ENCODE measurements around the gene DNASE1.

The DNASE1 gene

DNA sequence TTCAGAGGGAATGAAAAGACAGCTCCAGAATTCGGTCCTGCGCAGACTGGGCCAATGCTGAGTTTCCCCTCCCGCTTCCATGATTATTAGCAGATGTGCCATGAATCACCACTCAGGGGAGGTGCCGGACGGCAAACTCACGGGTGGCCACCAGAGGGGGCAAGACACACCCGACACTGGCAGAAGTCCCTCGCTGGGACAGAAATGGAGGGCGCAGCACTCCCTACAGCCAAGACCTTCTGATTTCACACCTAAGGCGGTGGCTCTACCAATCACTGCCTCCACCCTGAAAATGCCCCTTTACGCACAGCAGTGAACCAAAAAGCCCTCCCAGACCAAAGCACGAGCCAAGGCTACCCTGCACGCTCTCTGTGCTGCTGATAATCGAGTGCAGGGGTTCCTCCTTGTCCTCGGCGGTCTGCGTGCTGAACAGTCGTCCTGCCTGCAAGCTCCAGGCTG, 36.0 kb downstream of the DNASE1 start:
- TF ChIP-seq MYC (IDR thresholded peaks at IDR 0.05; ENCODE audit: low read depth, low read length) (0 out of 2 replicates have a peak, but pooled peaks have one; percentile 6), POLR2A (IDR thresholded peaks at IDR 0.05; ENCODE audit: extremely low read depth, insufficient read length) (no peak)
- TF ChIP-seq, protein P1, sequence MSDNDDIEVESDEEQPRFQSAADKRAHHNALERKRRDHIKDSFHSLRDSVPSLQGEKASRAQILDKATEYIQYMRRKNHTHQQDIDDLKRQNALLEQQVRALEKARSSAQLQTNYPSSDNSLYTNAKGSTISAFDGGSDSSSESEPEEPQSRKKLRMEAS (IDR thresholded peaks at IDR 0.05; ENCODE audit: low read depth, low read length): 0 out of 2 replicates have a peak, but pooled peaks have one; percentile 28
- TF ChIP-seq, protein P2, sequence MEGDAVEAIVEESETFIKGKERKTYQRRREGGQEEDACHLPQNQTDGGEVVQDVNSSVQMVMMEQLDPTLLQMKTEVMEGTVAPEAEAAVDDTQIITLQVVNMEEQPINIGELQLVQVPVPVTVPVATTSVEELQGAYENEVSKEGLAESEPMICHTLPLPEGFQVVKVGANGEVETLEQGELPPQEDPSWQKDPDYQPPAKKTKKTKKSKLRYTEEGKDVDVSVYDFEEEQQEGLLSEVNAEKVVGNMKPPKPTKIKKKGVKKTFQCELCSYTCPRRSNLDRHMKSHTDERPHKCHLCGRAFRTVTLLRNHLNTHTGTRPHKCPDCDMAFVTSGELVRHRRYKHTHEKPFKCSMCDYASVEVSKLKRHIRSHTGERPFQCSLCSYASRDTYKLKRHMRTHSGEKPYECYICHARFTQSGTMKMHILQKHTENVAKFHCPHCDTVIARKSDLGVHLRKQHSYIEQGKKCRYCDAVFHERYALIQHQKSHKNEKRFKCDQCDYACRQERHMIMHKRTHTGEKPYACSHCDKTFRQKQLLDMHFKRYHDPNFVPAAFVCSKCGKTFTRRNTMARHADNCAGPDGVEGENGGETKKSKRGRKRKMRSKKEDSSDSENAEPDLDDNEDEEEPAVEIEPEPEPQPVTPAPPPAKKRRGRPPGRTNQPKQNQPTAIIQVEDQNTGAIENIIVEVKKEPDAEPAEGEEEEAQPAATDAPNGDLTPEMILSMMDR (IDR thresholded peaks at IDR 0.05; ENCODE audit: low read depth, low read length): peak; percentile 72
- H3K4me3 ChIP-seq (ENCODE audit: low read depth, low read length): no peak overlapping the region
- DNase-seq (ENCODE audit: low read depth): peak; percentile 83

DNA sequence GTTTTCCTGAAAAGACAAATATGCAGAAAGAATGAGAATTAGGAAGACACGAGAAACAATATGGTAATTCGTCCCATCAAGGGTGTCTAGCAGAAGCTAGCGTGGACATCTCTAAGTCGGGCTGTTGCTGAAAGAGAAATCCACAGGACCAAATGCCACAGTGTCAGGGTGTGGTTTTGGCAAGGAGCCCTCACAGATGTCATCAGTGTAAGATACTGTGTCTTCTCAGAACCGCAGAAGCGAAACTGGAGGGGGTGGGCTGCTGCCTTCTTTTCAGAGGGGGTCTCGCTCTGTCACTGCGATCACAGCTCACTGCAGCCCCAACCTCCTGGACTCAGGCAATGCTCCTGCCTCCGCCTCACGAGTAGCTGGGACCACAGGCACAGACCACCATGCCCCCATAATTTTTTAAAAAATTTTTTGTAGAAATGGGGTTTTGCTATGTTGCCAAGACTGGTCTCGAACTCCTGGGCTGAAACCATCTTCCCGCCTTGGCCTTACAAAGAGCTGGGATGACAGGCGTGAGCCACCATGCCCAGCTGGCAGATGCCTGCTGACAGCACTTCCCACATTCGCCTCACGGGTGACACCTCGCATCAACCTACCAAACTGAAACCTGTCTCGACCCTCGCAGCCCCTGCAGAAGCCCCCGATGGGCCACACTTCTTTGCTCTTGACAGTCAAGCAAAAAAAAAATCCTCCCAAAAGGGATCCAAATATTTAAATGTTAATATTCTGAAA, 36.7 kb downstream of the DNASE1 start:
- H3K4me3 ChIP-seq (ENCODE audit: low read depth, low read length): no peak overlapping the region
- DNase-seq (ENCODE audit: low read depth): no peak

DNA sequence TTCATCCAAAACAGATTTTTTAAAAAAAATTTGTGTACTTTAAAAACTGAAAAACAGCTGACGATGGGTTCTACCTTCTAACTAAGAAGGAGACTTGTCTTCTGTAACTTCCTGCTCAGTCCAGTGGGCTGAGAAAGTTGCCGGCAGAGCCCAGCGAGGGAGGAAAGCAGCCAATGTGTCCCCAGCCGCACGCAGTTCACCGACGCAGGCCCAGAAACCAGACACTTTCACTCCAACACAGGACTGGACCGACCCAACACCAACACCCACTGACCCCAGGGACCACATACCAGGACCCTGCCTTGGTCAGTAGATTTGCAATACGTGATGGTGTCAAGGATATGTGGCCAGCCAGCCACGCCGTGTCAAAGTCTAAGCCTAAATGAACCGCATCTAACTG, 37.3 kb downstream of the DNASE1 start:
- TF ChIP-seq MYC (IDR thresholded peaks at IDR 0.05; ENCODE audit: low read depth, low read length): no peak
- TF ChIP-seq, protein P2 (IDR thresholded peaks at IDR 0.05; ENCODE audit: low read depth, low read length): no peak
- TF ChIP-seq, protein P1 (IDR thresholded peaks at IDR 0.05; ENCODE audit: low read depth, low read length): no peak
- no peak for TF ChIP-seq POLR2A (IDR thresholded peaks at IDR 0.05; ENCODE audit: extremely low read depth, insufficient read length)
- no peak overlapping the region for H3K4me3 ChIP-seq (ENCODE audit: low read depth, low read length)
- no peak for DNase-seq (ENCODE audit: low read depth)

More for the DNA sequence above, 36.7 kb downstream of the DNASE1 start:
- TF ChIP-seq MYC (IDR thresholded peaks at IDR 0.05; ENCODE audit: low read depth, low read length): no peak
- TF ChIP-seq, protein P2 (IDR thresholded peaks at IDR 0.05; ENCODE audit: low read depth, low read length): no peak
- TF ChIP-seq POLR2A (IDR thresholded peaks at IDR 0.05; ENCODE audit: extremely low read depth, insufficient read length): no peak
- TF ChIP-seq, protein P1 (IDR thresholded peaks at IDR 0.05; ENCODE audit: low read depth, low read length): no peak

GRCh38 chr16:3694051-3694450, 39.6 kb downstream of the DNASE1 start:
- TF ChIP-seq, protein P1 (IDR thresholded peaks at IDR 0.05; ENCODE audit: low read depth, low read length): no peak
- TF ChIP-seq MYC (IDR thresholded peaks at IDR 0.05; ENCODE audit: low read depth, low read length): no peak
- TF ChIP-seq, protein P2 (IDR thresholded peaks at IDR 0.05; ENCODE audit: low read depth, low read length): no peak
- no peak for TF ChIP-seq POLR2A (IDR thresholded peaks at IDR 0.05; ENCODE audit: extremely low read depth, insufficient read length)
- DNase-seq (ENCODE audit: low read depth): no peak
- no peak overlapping the region for H3K4me3 ChIP-seq (ENCODE audit: low read depth, low read length)

DNA sequence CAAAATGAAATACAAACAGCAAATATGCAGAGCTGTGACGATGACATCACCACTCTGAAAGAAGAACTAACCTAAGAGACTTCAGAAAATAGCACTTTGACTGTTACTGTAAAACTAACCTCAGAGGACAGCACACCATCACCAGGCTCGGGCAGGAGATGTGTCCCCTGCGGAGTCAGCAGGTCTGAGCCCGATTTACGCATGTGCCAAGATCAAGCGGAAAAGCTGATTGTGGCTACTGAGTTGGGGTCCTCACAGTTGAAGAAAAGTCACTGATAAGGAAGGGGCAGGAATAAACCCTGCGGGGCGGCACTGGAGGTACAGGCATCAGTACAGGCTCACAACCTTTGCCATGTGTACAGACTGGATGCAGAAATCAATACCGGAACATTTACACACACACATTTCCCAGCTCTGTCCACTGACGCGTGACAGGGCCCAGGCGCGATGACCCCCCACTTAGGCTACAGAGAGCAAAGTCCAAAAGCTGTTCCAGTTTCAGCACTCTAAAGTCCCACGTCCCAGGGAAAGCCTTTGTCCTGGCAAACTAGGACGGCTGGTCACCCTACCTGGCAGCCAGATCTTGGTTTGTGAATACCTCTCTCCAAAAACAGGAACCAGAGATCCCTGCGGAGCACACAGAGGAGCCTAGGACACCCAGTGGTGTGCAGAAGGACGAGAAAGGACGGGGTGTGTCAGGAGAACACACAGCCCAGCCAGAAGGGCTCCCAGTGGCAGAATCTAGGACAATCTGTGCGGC, 41.3 kb downstream of the DNASE1 start:
- DNase-seq (ENCODE audit: low read depth): peak; percentile 26
- no peak overlapping the region for H3K4me3 ChIP-seq (ENCODE audit: low read depth, low read length)
- TF ChIP-seq MYC (IDR thresholded peaks at IDR 0.05; ENCODE audit: low read depth, low read length) (no peak), POLR2A (IDR thresholded peaks at IDR 0.05; ENCODE audit: extremely low read depth, insufficient read length) (no peak)
- TF ChIP-seq, protein P1 (IDR thresholded peaks at IDR 0.05; ENCODE audit: low read depth, low read length): no peak
- TF ChIP-seq, protein P2 (IDR thresholded peaks at IDR 0.05; ENCODE audit: low read depth, low read length): no peak

All from NB4 (cell line).